ENCODE results near the gene ITIH1.

ITIH1 gene

DNA sequence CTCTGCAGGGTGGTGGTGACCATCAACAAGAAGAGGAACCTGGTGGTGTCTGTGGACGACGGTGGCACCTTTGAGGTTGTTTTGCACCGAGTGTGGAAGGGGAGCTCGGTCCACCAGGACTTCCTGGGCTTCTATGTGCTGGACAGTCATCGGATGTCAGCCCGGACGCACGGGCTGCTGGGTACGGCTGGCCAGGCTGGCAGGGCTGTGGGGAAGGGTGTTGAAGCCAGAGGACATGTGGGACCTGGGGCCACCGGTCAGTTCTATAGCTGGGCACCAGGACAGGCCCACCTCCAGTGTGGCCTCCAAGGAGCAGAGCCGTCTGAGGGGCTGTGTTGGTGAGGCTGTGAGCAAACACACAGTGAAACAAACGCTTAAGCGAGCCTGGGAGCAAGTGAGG lies 13.3 kb downstream of the ITIH1 start:
- DNase-seq (ENCODE audit: low read depth) = no peak

DNA sequence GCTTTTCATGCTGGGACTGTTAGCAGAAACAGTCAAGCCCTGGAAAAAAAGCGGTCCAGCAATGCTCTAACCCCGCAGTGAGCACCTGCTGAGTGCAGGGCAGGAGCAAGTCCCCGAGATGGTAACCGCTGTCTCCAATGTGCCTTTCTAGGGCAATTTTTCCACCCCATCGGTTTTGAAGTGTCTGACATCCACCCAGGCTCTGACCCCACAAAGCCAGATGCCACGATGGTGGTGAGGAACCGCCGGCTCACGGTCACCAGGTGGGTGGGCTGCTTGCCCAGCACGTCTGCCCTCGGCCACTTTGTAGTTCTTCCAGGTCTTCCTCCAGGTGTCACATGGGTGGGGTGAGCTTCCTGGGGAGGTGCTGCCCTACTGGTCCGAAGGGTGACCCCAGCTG lies 14.0 kb downstream of the ITIH1 start:
- no peak for DNase-seq (ENCODE audit: low read depth)

DNA sequence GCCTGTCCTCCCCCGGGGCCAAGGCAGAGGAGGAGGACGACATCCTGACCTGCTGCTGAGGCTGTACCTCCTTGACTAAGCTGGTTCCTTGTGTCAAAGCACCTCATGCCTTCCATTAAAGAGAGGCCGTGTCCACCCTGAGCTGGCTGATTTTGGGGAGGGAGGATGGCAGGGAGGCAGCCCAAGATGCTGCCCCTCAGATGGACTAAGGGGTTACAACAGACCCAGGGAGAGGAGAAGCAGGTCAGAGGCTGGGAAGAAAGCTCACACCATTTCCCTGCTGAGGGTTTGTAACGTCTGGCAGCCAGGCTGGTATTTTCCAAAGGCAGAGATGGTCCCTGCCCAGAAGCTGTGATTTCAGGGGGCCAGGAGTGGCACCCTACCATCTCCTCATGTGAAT lies 14.5 kb downstream of the ITIH1 start:
- no peak for DNase-seq (ENCODE audit: low read depth)

GRCh38 chr3:52792413-52792812 lies 15.0 kb downstream of the ITIH1 start:
- no peak for DNase-seq (ENCODE audit: low read depth)

DNA sequence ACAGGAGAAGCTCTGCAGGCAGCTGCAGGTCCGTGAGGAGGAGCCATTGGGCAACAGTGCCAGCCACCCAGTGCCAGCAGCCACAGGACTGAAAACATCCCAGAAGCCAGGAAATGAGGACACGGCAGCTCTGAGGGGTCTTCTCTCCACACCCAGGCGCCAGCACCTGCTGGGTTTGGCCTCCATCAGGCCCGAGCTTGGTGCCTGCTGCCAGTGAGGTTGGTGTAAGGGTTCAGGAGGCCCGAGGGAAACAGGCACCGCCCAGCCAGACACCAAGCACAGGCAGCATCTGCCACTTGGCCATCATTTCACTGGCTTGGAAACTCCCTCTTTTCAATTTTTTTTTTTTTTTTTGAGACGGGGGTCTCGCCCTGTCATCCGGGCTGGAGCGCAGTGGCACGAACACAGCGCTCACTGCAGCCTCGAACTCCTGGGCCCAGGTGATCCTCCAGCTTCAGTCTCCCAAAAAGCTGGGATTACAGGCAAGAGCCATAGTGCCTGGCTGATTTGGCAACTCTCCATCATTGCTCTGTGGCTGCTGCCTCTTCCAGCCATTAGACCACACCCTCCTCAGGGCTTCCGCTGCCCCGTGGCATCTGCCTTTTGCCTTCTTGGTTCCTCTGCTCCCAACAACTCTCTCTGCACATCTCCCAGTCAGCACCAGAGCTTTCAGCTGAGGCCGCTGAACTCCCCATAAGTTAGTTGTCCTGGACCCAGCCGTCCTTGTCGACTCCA lies 15.7 kb downstream of the ITIH1 start:
- DNase-seq (ENCODE audit: low read depth) = no peak

DNA sequence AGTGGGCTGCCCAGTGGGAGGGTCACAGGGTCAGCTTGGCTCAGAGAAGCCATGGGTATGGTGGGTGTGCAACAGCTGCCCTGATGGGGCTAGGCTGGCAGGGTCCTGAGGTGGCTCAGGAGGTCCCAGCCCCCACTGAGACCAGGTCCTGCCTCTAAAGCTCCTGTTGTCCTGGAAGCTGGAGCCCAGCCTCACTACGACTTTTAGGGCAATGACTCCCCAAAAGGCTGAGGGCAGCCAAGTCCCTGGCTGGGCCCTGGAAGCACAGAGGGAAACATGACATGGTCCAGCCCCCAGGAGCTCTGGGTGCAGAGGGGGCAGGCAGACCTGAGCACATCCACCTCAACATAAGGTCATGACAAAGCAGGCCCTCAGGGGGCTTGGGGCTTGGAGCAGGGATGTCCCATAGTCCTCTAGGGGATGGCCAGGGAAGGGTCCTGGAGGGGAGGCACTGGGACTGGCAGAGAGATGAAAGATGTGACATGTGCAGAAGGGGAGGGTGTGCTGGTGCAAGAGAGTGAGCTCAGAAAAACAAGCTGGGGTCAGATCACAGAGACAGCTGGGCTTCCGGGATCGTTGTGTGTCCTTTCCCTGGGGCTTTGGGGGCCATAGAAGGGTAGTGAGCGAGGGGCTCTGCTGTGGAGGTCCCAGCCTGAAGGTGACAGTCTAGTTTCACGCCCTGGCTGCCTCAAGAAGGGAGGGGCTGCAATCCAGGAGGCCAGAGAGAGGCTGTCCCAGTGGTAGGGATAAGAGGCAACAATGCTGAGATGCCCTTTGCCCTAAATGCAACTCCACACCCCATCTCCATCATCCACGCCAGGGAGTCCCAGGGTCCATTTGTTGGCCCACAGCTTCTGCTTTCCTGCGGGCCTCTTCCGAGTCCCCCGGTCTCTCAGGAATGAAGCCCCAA lies 16.6 kb downstream of the ITIH1 start:
- DNase-seq (ENCODE audit: low read depth) = no peak

- DNase-seq (ENCODE audit: low read depth) = no peak
Observed at GRCh38 chr3:52794612-52795099, 17.3 kb downstream of the ITIH1 start, which contains the start of gene ITIH3. ITIH3 (plus strand) TSS chr3:52794796; CDS start chr3:52794804, 8 bp downstream.

GRCh38 chr3:52795298-52795900 lies 18.0 kb downstream of the ITIH1 start:
- no peak for DNase-seq (ENCODE audit: low read depth)

DNA sequence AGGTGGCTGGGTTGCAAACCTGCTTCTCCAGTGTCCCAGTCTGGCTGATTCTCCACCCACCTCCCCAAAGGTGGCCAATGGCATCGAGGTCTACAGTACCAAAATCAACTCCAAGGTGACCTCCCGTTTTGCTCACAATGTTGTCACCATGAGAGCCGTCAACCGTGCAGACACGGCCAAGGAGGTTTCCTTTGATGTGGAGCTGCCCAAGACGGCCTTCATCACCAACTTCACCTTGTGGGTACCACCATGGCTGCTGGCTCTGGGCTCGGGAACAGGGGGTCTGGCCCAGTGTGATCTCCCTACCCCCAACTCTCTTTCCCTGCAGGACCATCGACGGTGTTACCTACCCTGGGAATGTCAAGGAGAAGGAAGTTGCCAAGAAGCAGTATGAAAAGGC lies 19.0 kb downstream of the ITIH1 start:
- DNase-seq (ENCODE audit: low read depth) = no peak

DNA sequence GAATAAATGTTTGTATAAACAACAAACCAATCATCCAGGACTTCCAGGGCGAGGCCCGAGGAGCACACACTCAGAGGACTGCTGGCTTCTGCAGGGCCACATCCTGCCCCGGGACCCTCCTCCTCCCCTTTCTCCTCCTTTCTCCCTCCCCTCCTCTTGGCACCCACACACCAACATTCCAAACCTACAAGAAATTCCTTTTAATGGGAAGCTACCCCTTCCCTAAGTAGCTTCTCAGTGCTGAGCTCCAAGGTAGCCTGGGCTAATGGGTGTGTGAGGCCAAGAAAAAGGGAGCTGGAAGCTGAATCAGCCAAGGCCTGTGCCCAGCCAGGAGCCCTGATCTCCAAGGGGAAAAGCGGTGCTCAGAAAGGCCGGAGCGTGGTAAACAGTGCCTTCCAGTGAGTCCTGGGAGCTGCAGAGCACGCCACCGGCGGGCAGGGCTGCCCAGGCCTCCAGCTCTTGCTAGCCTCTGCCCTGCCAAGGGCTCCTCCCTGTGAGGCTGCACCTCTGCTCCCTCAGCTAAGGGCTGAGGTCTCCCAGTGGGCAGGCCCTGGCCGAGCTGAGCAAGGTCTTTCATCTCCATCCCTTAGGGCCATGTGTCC lies 21.1 kb downstream of the ITIH1 start:
- no peak for DNase-seq (ENCODE audit: low read depth)

- DNase-seq (ENCODE audit: low read depth) = no peak
Observed at GRCh38 chr3:52798978-52799476, 21.6 kb downstream of the ITIH1 start.

GRCh38 chr3:52800079-52800478 lies 22.7 kb downstream of the ITIH1 start:
- no peak for DNase-seq (ENCODE audit: low read depth)

- no peak for DNase-seq (ENCODE audit: low read depth)
Observed at GRCh38 chr3:52801839-52802238, 24.4 kb downstream of the ITIH1 start.

GRCh38 chr3:52805270-52806039 lies 28.1 kb downstream of the ITIH1 start:
- no peak for DNase-seq (ENCODE audit: low read depth)

DNA sequence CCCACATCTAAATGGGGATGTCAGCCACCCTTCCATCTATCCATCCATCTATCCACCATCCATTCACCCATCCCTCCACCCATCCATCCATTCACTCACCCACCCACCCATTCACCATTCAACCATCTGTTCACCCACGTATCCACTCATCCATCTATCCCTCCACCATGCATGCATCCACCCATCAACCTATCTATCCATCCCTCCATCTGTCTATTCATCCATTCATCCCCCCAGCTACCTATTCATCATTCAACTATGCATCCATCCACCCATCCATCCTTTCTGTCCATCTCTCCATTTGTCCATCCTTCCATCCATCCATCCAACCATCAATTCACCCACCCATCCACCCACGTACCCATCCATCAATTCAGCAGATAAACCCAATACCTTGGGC lies 31.8 kb downstream of the ITIH1 start:
- no peak for DNase-seq (ENCODE audit: low read depth)

DNA sequence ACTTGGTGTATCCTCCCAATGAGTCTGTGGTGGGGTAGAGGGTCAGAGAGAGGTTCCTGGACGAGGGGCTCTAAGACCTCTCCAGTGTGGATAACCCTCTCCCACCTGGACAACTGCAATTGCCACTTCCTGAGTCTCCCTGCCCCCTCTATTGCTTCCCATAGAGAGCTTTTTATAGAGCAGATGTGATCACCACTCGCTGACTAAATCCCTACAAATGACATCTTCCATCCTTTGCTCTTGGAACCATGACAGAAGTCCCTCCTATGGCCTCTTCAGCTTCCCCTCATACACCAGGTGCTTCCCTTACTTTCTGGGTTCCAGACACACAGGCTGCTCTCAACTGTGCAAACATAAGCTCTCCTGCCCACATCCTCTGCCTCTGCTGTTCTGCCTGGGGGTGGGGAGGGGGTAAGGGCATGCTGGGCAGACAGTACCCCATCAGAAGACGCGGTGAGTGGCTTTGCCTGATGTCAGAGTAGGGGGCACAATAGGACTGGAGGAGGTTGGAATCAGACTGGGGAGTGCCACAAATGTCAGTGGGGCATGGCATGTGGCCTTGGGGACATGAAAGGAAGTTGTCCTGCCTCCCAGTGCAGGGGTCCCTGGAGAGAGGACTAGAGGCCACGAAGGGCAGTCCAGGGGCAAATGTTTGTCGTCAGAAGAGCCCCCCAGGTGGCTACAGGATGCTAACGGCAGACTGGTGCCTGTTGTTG lies 32.4 kb downstream of the ITIH1 start:
- no peak for DNase-seq (ENCODE audit: low read depth)

DNA sequence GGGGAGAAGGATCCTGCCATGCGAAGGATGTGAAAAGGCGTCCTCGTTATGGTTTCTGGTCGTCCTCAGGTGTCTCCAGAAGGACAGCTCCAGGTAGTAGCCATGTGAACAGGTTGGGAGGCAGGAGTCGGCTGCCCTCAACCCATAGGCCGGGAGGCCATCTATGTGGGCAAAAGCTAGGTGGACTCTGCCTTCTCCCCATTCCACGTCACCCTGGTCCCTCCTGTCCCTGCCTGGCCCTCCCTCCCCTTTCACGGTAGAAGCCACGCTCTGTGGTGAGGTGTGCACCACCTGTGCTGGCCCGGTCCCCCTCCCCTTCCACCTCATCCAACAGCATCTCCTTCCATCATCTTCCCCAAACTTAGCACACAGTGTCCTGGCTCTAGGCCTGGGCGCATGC lies 33.5 kb downstream of the ITIH1 start:
- no peak for DNase-seq (ENCODE audit: low read depth)

- DNase-seq (ENCODE audit: low read depth) = no peak
Observed at GRCh38 chr3:52811452-52812011, 34.1 kb downstream of the ITIH1 start.

DNA sequence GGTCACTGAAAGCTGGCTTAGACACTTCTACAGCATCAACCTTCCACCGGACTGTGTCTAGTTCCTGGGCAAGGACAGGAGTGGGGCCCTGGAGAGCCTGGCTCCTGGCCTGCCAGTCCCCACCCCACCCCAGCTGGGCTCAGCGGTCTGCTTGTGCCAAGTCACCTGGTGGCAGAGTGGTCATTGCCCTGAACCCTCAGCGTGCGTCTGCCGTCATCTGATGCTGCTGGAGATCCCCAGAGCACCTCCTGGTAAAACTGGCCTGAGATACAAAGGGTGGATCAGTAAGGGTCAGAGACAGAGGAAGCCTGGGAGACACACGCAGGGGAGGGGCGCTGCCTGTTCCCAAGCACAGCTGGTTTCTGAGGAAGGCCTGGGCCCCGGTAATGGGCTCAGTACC lies 36.4 kb downstream of the ITIH1 start:
- DNase-seq (ENCODE audit: low read depth) = no peak

DNA sequence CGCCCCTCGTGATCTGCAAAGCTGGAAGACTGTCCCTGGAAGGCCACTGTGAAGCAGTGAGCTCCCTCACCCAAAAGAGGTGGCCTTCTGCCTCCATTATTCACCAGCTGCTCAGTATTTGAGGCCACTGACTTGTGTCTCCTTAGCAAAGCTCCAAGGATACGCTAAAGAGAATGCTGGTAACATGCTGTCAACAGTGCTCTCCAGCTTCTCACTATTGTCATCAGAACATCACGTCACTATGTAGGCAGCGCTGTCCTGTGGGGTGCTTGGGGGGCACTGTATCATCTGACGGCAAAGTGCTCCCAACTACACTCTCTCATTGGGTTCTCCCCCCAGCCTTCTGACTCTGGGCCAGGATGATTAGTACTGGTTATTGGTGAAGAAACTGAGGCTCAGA lies 38.8 kb downstream of the ITIH1 start:
- no peak for DNase-seq (ENCODE audit: low read depth)

All from activated gamma-delta T cell treated with anti-CD3 and anti-CD28 coated beads, Interleukin-2, amount 50 U/mL, for 16 hours (primary cell).